ENCODE results near the gene TCF12. TPM values are rescaled to one million over a fixed set of nuclear protein-coding genes. Genes with fewer than 3 reads are reported as not detected.

TCF12 gene
- polyA plus RNA-seq, 1 experiment = 447 TPM

GRCh38 chr15:57285386-57285785 is 366.9 kb downstream of the TCF12 start:
- no peaks in the 10 kb centered on the region for H3K27me3 ChIP-seq (ENCODE audit: control insufficient read depth, insufficient read depth, low read length)
- CTCF ChIA-PET = no interaction called here
- no peak overlapping the region for H3K27ac ChIP-seq (ENCODE audit: low read depth, low read length)
- H3K4me3 ChIP-seq (ENCODE audit: low read depth, low read length) = no peak overlapping the region
- no peaks in the 10 kb centered on the region for H3K9me3 ChIP-seq (ENCODE audit: control insufficient read depth, insufficient read depth, low read length)
- TF ChIP-seq, protein P1, sequence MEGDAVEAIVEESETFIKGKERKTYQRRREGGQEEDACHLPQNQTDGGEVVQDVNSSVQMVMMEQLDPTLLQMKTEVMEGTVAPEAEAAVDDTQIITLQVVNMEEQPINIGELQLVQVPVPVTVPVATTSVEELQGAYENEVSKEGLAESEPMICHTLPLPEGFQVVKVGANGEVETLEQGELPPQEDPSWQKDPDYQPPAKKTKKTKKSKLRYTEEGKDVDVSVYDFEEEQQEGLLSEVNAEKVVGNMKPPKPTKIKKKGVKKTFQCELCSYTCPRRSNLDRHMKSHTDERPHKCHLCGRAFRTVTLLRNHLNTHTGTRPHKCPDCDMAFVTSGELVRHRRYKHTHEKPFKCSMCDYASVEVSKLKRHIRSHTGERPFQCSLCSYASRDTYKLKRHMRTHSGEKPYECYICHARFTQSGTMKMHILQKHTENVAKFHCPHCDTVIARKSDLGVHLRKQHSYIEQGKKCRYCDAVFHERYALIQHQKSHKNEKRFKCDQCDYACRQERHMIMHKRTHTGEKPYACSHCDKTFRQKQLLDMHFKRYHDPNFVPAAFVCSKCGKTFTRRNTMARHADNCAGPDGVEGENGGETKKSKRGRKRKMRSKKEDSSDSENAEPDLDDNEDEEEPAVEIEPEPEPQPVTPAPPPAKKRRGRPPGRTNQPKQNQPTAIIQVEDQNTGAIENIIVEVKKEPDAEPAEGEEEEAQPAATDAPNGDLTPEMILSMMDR (IDR thresholded peaks at IDR 0.05; ENCODE audit: low read depth, low read length) = no peak
- POLR2A ChIA-PET = no interaction called here
- DNase-seq (ENCODE audit: low read depth, low spot score) = no peak

GRCh38 chr15:57286446-57287122 is 368.1 kb downstream of the TCF12 start:
- DNase-seq (ENCODE audit: low read depth, low spot score) = no peak
- TF ChIP-seq, protein P1 (IDR thresholded peaks at IDR 0.05; ENCODE audit: low read depth, low read length) = no peak
- H3K4me3 ChIP-seq (ENCODE audit: low read depth, low read length) = no peak overlapping the region
- ChIA-PET CTCF (interaction anchor here (1.2 kb wide), 1 partner anchor 20 kb away, joined by 4 read pairs; no protein-coding TSS in a partner anchor), POLR2A (no interaction called here)
- no peaks in the 10 kb centered on the region for H3K27me3 ChIP-seq (ENCODE audit: control insufficient read depth, insufficient read depth, low read length)
- H3K27ac ChIP-seq (ENCODE audit: low read depth, low read length) = no peak overlapping the region
- H3K9me3 ChIP-seq (ENCODE audit: control insufficient read depth, insufficient read depth, low read length) = no peaks in the 10 kb centered on the region

DNA sequence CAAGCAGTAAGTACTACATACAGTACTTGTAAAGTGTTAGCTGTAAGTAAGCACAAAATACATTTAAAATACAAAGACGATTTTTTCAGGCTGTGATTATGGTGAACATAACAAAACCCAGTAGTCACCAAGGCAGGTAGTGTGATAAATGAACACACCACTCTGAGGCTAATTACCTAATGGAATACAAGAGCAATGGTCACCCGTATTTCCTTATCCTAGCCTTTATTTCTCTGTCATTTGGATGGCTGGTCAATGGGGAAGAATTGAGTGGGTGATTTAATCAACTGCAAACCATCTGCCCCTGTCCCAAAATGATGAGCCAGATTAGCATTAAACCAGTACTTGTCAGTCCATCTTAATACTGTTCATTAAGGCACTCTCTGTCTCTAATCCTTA is 368.7 kb downstream of the TCF12 start:
- Histone ChIP-seq H3K4me3 (ENCODE audit: low read depth, low read length) (no peak overlapping the region), H3K27me3 (ENCODE audit: control insufficient read depth, insufficient read depth, low read length) (no peaks in the 10 kb centered on the region), H3K27ac (ENCODE audit: low read depth, low read length) (no peak overlapping the region), H3K9me3 (ENCODE audit: control insufficient read depth, insufficient read depth, low read length) (no peaks in the 10 kb centered on the region)
- no peak for DNase-seq (ENCODE audit: low read depth, low spot score)
- POLR2A ChIA-PET = no interaction called here
- CTCF ChIA-PET = interaction anchor here (1.2 to 1.3 kb wide), 2 partner anchors 20 to 240 kb away, joined by 4 read pairs; no protein-coding TSS in a partner anchor
- TF ChIP-seq, protein P1 (IDR thresholded peaks at IDR 0.05; ENCODE audit: low read depth, low read length) = no peak

DNA sequence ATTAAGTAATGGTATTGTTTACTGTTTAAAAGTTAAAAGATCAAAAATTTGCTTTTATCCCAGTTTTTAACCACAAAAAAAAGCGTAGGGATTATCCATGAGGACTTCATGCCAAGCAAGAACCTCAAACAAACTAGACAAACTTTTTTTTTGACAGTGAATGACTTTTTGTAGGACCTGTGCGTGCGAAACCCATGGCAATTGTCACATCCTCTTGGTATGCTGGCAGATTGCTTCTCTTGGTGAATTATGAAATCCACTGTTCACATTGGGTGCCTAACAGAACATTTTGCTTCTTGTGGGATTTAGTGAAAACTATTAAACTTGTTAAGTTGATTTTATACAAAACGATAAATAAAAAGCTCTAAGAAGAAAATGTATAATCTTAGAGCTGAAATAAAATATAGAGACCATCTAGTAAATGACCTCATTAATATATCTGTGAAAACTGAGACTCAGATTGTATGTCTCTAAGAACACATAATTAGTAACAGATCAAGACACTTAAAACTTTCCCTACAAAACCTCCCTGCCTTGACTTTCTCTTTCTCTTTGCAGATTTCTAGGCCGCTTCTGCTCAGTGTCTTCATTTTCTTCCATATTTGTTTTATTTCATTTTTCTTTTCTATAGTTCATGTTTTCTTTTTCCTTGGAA is 370.6 kb downstream of the TCF12 start:
- no peak overlapping the region for H3K27ac ChIP-seq (ENCODE audit: low read depth, low read length)
- no peak overlapping the region for H3K4me3 ChIP-seq (ENCODE audit: low read depth, low read length)
- H3K27me3 ChIP-seq (ENCODE audit: control insufficient read depth, insufficient read depth, low read length) = no peaks in the 10 kb centered on the region
- no peaks in the 10 kb centered on the region for H3K9me3 ChIP-seq (ENCODE audit: control insufficient read depth, insufficient read depth, low read length)
- DNase-seq (ENCODE audit: low read depth, low spot score) = no peak
- TF ChIP-seq, protein P1 (IDR thresholded peaks at IDR 0.05; ENCODE audit: low read depth, low read length) = no peak
- ChIA-PET POLR2A (no interaction called here), CTCF (interaction anchor here (0.6 to 1.5 kb wide), 3 partner anchors 17 to 143 kb away, joined by 3 read pairs; no protein-coding TSS in a partner anchor)

- no peak overlapping the region for H3K4me3 ChIP-seq (ENCODE audit: low read depth, low read length)
- TF ChIP-seq, protein P1 (IDR thresholded peaks at IDR 0.05; ENCODE audit: low read depth, low read length) = no peak
- DNase-seq (ENCODE audit: low read depth, low spot score) = no peak
- no peaks in the 10 kb centered on the region for H3K9me3 ChIP-seq (ENCODE audit: control insufficient read depth, insufficient read depth, low read length)
- ChIA-PET POLR2A (no interaction called here), CTCF (interaction anchor here (1.5 kb wide), 1 partner anchor 145 kb away, joined by 3 read pairs; no protein-coding TSS in a partner anchor)
- no peak overlapping the region for H3K27ac ChIP-seq (ENCODE audit: low read depth, low read length)
- no peaks in the 10 kb centered on the region for H3K27me3 ChIP-seq (ENCODE audit: control insufficient read depth, insufficient read depth, low read length)
These were observed 371.7 kb downstream of the TCF12 start for GRCh38 chr15:57290187-57290586.

Data from AG04450 (cell line).